ENCODE results near the gene SLC39A5. TPM values are rescaled to one million over a fixed set of nuclear protein-coding genes. Genes with fewer than 3 reads are reported as not detected.

SLC39A5 gene
- total and polyA plus RNA-seq, 2 of the 13 experiments (the other 11 are each of a cell fraction or from before 2014, with no cell fraction given): 59.7 to 101 TPM

DNA sequence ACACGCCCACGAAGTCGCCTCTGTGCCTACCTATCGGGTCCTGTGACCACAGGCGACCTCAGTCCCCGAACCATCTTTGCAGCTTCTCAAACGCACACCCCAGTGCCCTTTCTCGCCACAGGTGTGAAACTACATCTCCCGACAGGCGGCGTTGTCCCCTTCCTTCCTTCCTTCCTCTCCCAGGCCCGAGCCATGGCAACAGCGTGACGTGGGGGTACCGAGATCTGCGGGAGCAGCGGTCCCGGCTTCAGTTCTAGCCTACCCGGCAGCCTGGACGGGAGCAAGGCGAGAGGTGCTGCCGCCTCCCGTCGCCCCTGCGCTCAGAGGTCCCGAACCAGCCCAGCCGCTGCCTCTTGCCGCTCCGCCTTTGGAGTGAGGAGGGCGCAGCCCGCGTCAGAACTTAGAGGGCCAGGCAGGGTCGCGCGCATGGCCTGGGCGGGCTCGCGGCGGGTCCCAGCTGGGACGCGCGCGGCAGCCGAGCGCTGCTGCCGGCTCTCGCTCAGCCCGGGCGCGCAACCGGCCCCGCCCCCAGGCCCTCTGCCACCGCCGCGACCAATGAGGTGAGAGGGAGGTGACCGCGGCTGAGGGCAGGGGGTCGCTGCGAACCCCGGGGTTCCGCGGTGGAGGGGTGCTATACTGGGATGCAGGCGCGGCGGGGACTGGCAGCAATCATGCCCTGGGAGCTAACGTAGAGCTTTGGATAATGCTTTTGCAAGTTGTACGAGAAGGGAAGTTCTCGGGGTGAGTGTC, 37.0 kb downstream of the SLC39A5 start, which contains the start of gene COQ10A (continued):
- no peak for TF ChIP-seq ZNF17 (CRISPR knock-in tag; IDR thresholded peaks at IDR 0.05)
- TF ChIP-seq IRX3 (CRISPR knock-in tag; IDR thresholded peaks at IDR 0.05; ENCODE audit: borderline replicate concordance, low read depth): peak; percentile 90; the same call in 1 of the 2 replicates
- TF ChIP-seq HOXD1 (CRISPR knock-in tag; IDR thresholded peaks at IDR 0.05): no peak
- TF ChIP-seq RBAK (CRISPR knock-in tag; IDR thresholded peaks at IDR 0.05): no peak
- peak; percentile 72; the same call in 1 of the 2 replicates for TF ChIP-seq ZNF274 (CRISPR knock-in tag; IDR thresholded peaks at IDR 0.05)
- TF ChIP-seq, protein P1, sequence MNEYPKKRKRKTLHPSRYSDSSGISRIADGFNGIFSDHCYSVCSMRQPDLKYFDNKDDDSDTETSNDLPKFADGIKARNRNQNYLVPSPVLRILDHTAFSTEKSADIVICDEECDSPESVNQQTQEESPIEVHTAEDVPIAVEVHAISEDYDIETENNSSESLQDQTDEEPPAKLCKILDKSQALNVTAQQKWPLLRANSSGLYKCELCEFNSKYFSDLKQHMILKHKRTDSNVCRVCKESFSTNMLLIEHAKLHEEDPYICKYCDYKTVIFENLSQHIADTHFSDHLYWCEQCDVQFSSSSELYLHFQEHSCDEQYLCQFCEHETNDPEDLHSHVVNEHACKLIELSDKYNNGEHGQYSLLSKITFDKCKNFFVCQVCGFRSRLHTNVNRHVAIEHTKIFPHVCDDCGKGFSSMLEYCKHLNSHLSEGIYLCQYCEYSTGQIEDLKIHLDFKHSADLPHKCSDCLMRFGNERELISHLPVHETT (CRISPR knock-in tag; conservative IDR thresholded peaks at IDR 0.05): 0 out of 2 replicates have a peak, but pooled peaks have one; percentile 60
- no peak for TF ChIP-seq ZNF841 (CRISPR knock-in tag; IDR thresholded peaks at IDR 0.05; ENCODE audit: borderline replicate concordance)
- TF ChIP-seq ETV6 (CRISPR knock-in tag; conservative IDR thresholded peaks at IDR 0.05): no peak
- TF ChIP-seq, protein P2, sequence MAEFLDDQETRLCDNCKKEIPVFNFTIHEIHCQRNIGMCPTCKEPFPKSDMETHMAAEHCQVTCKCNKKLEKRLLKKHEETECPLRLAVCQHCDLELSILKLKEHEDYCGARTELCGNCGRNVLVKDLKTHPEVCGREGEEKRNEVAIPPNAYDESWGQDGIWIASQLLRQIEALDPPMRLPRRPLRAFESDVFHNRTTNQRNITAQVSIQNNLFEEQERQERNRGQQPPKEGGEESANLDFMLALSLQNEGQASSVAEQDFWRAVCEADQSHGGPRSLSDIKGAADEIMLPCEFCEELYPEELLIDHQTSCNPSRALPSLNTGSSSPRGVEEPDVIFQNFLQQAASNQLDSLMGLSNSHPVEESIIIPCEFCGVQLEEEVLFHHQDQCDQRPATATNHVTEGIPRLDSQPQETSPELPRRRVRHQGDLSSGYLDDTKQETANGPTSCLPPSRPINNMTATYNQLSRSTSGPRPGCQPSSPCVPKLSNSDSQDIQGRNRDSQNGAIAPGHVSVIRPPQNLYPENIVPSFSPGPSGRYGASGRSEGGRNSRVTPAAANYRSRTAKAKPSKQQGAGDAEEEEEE (CRISPR knock-in tag; IDR thresholded peaks at IDR 0.05; ENCODE audit: borderline replicate concordance): no peak
- peak; percentile 66; the same call in 1 of the 2 replicates for TF ChIP-seq RFX1 (IDR thresholded peaks at IDR 0.05)
- peak; percentile 76; the same call in 1 of the 2 replicates for TF ChIP-seq ELF3 (CRISPR knock-in tag; IDR thresholded peaks at IDR 0.05)
- peak; percentile 82 for TF ChIP-seq ZNF768 (CRISPR knock-in tag; IDR thresholded peaks at IDR 0.05)
- TF ChIP-seq NCOA5 (CRISPR knock-in tag; IDR thresholded peaks at IDR 0.05): no peak
- peak; percentile 72; the same call in 1 of the 2 replicates for TF ChIP-seq TGIF2 (CRISPR knock-in tag; IDR thresholded peaks at IDR 0.05)
- peak; percentile 43; the same call in 1 of the 2 replicates for TF ChIP-seq ZNF770 (CRISPR knock-in tag; IDR thresholded peaks at IDR 0.05)
- TF ChIP-seq ZNF30 (CRISPR knock-in tag; IDR thresholded peaks at IDR 0.05): 0 out of 2 replicates have a peak, but pooled peaks have one; percentile 48
- 0 out of 2 replicates have a peak, but pooled peaks have one; percentile 37 for TF ChIP-seq ZNF235 (CRISPR knock-in tag; IDR thresholded peaks at IDR 0.05; ENCODE audit: borderline replicate concordance)
- no peak for TF ChIP-seq TOE1 (CRISPR knock-in tag; IDR thresholded peaks at IDR 0.05)
- no peak for TF ChIP-seq LCORL (IDR thresholded peaks at IDR 0.05)
- TF ChIP-seq LCORL (CRISPR knock-in tag; IDR thresholded peaks at IDR 0.05): peak; percentile 64
- peak; percentile 84; the same call in 1 of the 2 replicates for TF ChIP-seq TFAP4 (IDR thresholded peaks at IDR 0.05; ENCODE audit: borderline replicate concordance, low read depth)
- 0 out of 2 replicates have a peak, but pooled peaks have one; percentile 55 for TF ChIP-seq ZNF564 (CRISPR knock-in tag; IDR thresholded peaks at IDR 0.05)
- TF ChIP-seq ZNF704 (CRISPR knock-in tag; IDR thresholded peaks at IDR 0.05; ENCODE audit: borderline replicate concordance): no peak
- TF ChIP-seq ZNF614 (CRISPR knock-in tag; IDR thresholded peaks at IDR 0.05; ENCODE audit: borderline replicate concordance): peak; percentile 24; the same call in 1 of the 2 replicates

All from HepG2 (cell line).